GM20000 (cell line): ENCODE results near the gene CATSPER1.

Experiments used
- DNase-seq: peaks from one replicate; pipeline ENCODE4 v3.0.0; 2012; ENCODE audit warnings: low spot score
- CTCF ChIP-seq: IDR thresholded peaks from 2 replicates; pipeline ENCODE4 v1.5.1; 2012; ENCODE audit warnings: mild to moderate bottlenecking, control low read depth; ENCODE audit errors: extremely low read depth, missing control alignments

CATSPER1 gene

GRCh38 chr11:66063900-66064299, 37.6 kb upstream of the CATSPER1 start:
- TF ChIP-seq CTCF = no peak
- DNase-seq = no peak

- TF ChIP-seq CTCF = no peak
- no peak for DNase-seq
These were observed 36.1 kb upstream of the CATSPER1 start for GRCh38 chr11:66062408-66062807.

DNA sequence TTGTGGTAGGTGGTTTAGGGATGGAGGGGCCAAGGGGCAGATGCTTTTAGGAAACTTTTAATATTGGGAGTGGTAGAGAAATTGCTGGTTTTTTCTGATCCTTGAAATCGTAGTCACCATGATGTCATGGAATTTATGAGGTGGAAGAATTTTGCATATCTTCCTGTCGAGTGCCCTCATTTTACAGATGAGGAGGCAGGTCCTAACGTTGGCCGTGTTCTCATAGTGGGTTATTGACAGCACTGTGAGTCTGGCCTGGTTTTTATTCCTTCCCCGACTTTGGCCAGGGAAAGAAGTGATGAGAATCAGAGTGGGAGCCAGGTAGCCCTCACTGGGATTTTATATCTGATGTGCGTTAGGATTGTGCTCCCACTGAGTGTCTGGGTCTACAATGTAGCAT, 35.0 kb upstream of the CATSPER1 start:
- TF ChIP-seq CTCF = no peak
- no peak for DNase-seq

GRCh38 chr11:66059966-66060680, 33.8 kb upstream of the CATSPER1 start:
- DNase-seq = no peak
- TF ChIP-seq CTCF = no peak

- DNase-seq = no peak
- TF ChIP-seq CTCF = no peak
These were observed 30.2 kb upstream of the CATSPER1 start for GRCh38 chr11:66056501-66056900.

DNA sequence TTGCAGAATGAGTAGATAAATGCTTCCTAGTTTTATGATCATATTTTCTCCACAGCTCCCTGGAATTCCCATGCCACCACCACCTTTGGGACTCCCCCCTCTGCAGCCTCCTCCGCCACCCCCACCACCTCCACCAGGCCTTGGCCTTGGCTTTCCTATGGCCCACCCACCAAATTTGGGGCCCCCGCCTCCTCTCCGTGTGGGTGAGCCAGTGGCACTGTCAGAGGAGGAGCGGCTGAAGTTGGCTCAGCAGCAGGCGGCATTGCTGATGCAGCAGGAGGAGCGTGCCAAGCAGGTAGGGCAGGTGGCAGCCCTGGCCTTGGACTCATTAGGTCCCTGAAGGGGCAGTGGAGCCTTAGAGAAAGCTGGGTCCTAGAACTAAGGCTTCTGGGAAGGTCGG, 28.7 kb upstream of the CATSPER1 start:
- TF ChIP-seq CTCF = no peak

GRCh38 chr11:66052664-66052982, 26.3 kb upstream of the CATSPER1 start:
- DNase-seq = no peak
- no peak for TF ChIP-seq CTCF

More for the DNA sequence above, 28.7 kb upstream of the CATSPER1 start:
- DNase-seq = no peak
